IPS DF 6.9 (cell line): Measurements from ENCODE around the gene CHST12.

Experiments used
- DNase-seq: peaks from one replicate; pipeline ENCODE4 v3.0.0-alpha.2; 2013; ENCODE audit warnings: low read depth, low spot score
- H3K27ac ChIP-seq: one replicate; pipeline ENCODE4 v1.5.1; 2013; ENCODE audit warnings: low read length, control low read depth
- H3K27me3 ChIP-seq: 2 replicates; pipeline ENCODE4 v1.6.1; 2013; ENCODE audit warnings: mild to moderate bottlenecking, low read length; ENCODE audit not compliant: control insufficient read depth, insufficient read depth
- H3K36me3 ChIP-seq: 2 replicates; pipeline ENCODE4 v1.6.1; 2013; ENCODE audit warnings: low read length; ENCODE audit not compliant: control insufficient read depth, insufficient read depth
- H3K4me1 ChIP-seq: 2 replicates; pipeline ENCODE4 v1.6.1; 2013; ENCODE audit warnings: low read length; ENCODE audit not compliant: control insufficient read depth, insufficient read depth
- H3K4me3 ChIP-seq: 2 replicates; pipeline ENCODE4 v1.5.1; 2013; ENCODE audit warnings: mild to moderate bottlenecking, low read length
- H3K9me3 ChIP-seq: 2 replicates; pipeline ENCODE4 v1.6.1; 2013; ENCODE audit warnings: low read length, inconsistent platforms; ENCODE audit not compliant: control insufficient read depth, insufficient read depth
- WGBS: extraction: QIAGEN DNeasy Blood & Tissue Kit; methylation state at CpG from one replicate; pipeline ENCODE4 v1.1.7; 2013; ENCODE audit warnings: mixed read lengths, missing lambda C conversion rate; ENCODE audit not compliant: insufficient read length, insufficient coverage; 5-methylcytosine and 5-hydroxymethylcytosine counted together

CHST12 gene

GRCh38 chr7:2471396-2471795 lies 68.0 kb downstream of the CHST12 start:
- WGBS: no CpG with 5 or more reads among the region's 17 CpGs
- Histone ChIP-seq H3K4me1 (peaks cover 8% of the 10 kb centered on the region), H3K36me3 (no peaks in the 10 kb centered on the region; the same call in 1 of the 2 replicates), H3K9me3 (no peaks in the 10 kb centered on the region), H3K27ac (no peak overlapping the region), H3K4me3 (no peak overlapping the region), H3K27me3 (no peaks in the 10 kb centered on the region)
- DNase-seq: no peak

- Histone ChIP-seq H3K9me3 (no peaks in the 10 kb centered on the region), H3K27ac (no peak overlapping the region), H3K4me3 (no peak overlapping the region), H3K4me1 (peaks cover 11% of the 10 kb centered on the region), H3K36me3 (no peaks in the 10 kb centered on the region; the same call in 1 of the 2 replicates), H3K27me3 (no peaks in the 10 kb centered on the region)
- DNase-seq: no peak
- WGBS: no CpG with 5 or more reads among the region's 6 CpGs
These were observed 69.3 kb downstream of the CHST12 start for GRCh38 chr7:2472739-2473138.

GRCh38 chr7:2473496-2474180 lies 70.2 kb downstream of the CHST12 start:
- Histone ChIP-seq H3K27me3 (no peaks in the 10 kb centered on the region), H3K36me3 (no peaks in the 10 kb centered on the region; the same call in 1 of the 2 replicates), H3K4me3 (no peak overlapping the region), H3K27ac (no peak overlapping the region), H3K9me3 (no peaks in the 10 kb centered on the region), H3K4me1 (peaks cover 13% of the 10 kb centered on the region)
- no peak for DNase-seq
- WGBS: 67% methylated on average over 3 of the region's 12 CpGs

GRCh38 chr7:2474224-2474623 lies 70.8 kb downstream of the CHST12 start:
- no peaks in the 10 kb centered on the region for H3K27me3 ChIP-seq
- peaks cover 13% of the 10 kb centered on the region for H3K4me1 ChIP-seq
- no peak for DNase-seq
- H3K4me3 ChIP-seq: no peak overlapping the region
- H3K36me3 ChIP-seq: no peaks in the 10 kb centered on the region; the same call in 1 of the 2 replicates
- no peaks in the 10 kb centered on the region for H3K9me3 ChIP-seq
- no peak overlapping the region for H3K27ac ChIP-seq
- WGBS: no CpG with 5 or more reads among the region's 15 CpGs

- DNase-seq: no peak
- H3K27ac ChIP-seq: no peak overlapping the region
- no peaks in the 10 kb centered on the region; the same call in 1 of the 2 replicates for H3K36me3 ChIP-seq
- H3K4me1 ChIP-seq: peaks cover 13% of the 10 kb centered on the region
- no peak overlapping the region for H3K4me3 ChIP-seq
- no peaks in the 10 kb centered on the region for H3K9me3 ChIP-seq
- no peaks in the 10 kb centered on the region for H3K27me3 ChIP-seq
- WGBS: no CpG with 5 or more reads among the region's 28 CpGs
These were observed 71.6 kb downstream of the CHST12 start for GRCh38 chr7:2474813-2475677.

GRCh38 chr7:2475678-2476015 lies 72.2 kb downstream of the CHST12 start:
- Histone ChIP-seq H3K36me3 (no peaks in the 10 kb centered on the region; the same call in 1 of the 2 replicates), H3K4me1 (peaks cover 13% of the 10 kb centered on the region), H3K27ac (no peak overlapping the region), H3K27me3 (no peaks in the 10 kb centered on the region), H3K9me3 (no peaks in the 10 kb centered on the region), H3K4me3 (no peak overlapping the region)
- DNase-seq: no peak
- no CpG with 5 or more reads among the region's 18 CpGs for WGBS

GRCh38 chr7:2476298-2476697 lies 72.9 kb downstream of the CHST12 start, which contains the start of gene GRIFIN:
TSS of gene GRIFIN (minus strand) at chr7:2476398. CDS start at chr7:2476383, 15 bp downstream.
- H3K4me1 ChIP-seq: peaks cover 13% of the 10 kb centered on the region

GRCh38 chr7:2476776-2477446 lies 73.5 kb downstream of the CHST12 start:
- no peak for DNase-seq
- no CpG with 5 or more reads among the region's 25 CpGs for WGBS
- Histone ChIP-seq H3K36me3 (no peaks in the 10 kb centered on the region; the same call in 1 of the 2 replicates), H3K27ac (no peak overlapping the region), H3K9me3 (no peaks in the 10 kb centered on the region), H3K27me3 (no peaks in the 10 kb centered on the region), H3K4me1 (peaks cover 13% of the 10 kb centered on the region), H3K4me3 (no peak overlapping the region)

More at GRCh38 chr7:2476298-2476697, 72.9 kb downstream of the CHST12 start, which contains the start of gene GRIFIN:
- Histone ChIP-seq H3K36me3 (no peaks in the 10 kb centered on the region; the same call in 1 of the 2 replicates), H3K27me3 (no peaks in the 10 kb centered on the region), H3K4me3 (no peak within 1 kb of the TSS), H3K27ac (no peak within 1 kb of the TSS), H3K9me3 (no peaks in the 10 kb centered on the region)
- WGBS: no CpG with 5 or more reads among the region's 16 CpGs
- no peak for DNase-seq

GRCh38 chr7:2477447-2478398 lies 74.3 kb downstream of the CHST12 start:
- Histone ChIP-seq H3K4me1 (peaks cover 13% of the 10 kb centered on the region), H3K27ac (no peak overlapping the region), H3K9me3 (no peaks in the 10 kb centered on the region), H3K36me3 (no peaks in the 10 kb centered on the region; the same call in 1 of the 2 replicates), H3K27me3 (no peaks in the 10 kb centered on the region), H3K4me3 (no peak overlapping the region)
- WGBS: no CpG with 5 or more reads among the region's 34 CpGs
- DNase-seq: no peak
